Measurements from ENCODE around the gene PPP1R27. TPM values are rescaled to one million over a fixed set of nuclear protein-coding genes. Genes with fewer than 3 reads are reported as not detected.
A peak's percentile ranks its signal among the peaks of the same experiment; 100 is the strongest.

PPP1R27 gene
- total RNA-seq, 1 donor from 2014 or later = 35.0 TPM

DNA sequence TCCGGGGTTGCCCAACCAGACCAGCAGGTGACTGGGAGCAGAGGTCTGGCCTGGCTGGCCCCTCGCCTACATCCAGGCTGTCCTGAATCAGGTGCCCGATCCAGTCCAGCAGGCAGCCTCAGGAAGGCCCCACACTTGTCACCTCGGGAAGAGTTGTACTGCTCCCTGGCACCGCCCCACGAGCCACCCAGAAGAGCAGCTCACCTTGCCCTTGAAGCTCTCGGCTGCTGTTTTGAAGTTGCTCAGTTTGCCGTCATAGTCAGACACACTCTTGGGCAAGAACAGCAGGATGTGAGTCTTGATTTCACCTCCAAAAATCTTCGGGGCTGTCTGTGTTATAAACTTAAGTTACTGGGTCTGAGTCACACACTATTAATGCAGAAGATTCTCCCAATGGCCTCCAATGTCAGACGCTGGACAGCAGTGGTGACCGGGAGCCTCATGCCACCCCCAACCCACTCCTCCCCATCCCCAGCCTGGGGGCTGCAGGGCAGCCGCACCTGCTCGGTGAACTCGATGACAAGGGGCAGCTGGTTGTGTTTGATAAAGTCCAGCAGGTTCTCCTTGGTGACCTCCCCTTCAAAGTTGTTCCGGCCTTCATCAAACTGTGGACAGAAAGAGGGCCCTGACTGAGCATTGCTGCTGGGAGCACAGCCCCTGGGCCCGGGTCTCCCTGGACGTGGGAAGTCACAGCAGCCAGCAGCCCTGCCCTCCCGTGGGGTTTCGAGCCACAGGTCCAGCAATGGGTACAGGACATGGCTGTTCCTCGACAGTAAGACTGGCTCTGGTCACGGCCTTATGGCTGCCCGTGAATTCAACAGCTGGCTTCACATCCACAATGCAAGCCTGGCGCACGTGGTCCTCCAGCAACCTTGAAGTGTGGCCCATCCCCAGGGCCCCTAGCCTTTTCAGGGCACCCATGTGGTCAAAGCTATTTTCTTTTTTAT is 12.2 kb upstream of the PPP1R27 start:
- H3K36me3 ChIP-seq (ENCODE audit: control insufficient read depth in 3 of 3, insufficient read depth in 3 of 3, low read length in 3 of 3) = peaks cover 50 to 61% (median 57%) of the 10 kb centered on the region in 3 donors
- no peak overlapping the region for H3K4me3 ChIP-seq (ENCODE audit: low read length in 3 of 3)
- H3K27me3 ChIP-seq (ENCODE audit: control insufficient read depth in 3 of 3, insufficient read depth in 3 of 3, low read length in 3 of 3) = no peaks in the 10 kb centered on the region
- no peak overlapping the region for H3K9ac ChIP-seq (ENCODE audit: low read depth in 1 of 3, low read length in 3 of 3)
- no peak overlapping the region for H3K27ac ChIP-seq (ENCODE audit: low read depth, low read length)
- H3K4me1 ChIP-seq (ENCODE audit: control insufficient read depth in 3 of 3, insufficient read depth in 3 of 3, low read length in 3 of 3) = peaks cover 9 to 15% (median 13%) of the 10 kb centered on the region in 3 donors
- no peaks in the 10 kb centered on the region for H3K9me3 ChIP-seq (ENCODE audit: control insufficient read depth in 3 of 3, low read length in 3 of 3)

GRCh38 chr17:81845881-81846742 is 11.3 kb upstream of the PPP1R27 start:
- Histone ChIP-seq H3K9me3 (ENCODE audit: control insufficient read depth in 3 of 3, low read length in 3 of 3) (no peaks in the 10 kb centered on the region), H3K27ac (ENCODE audit: low read depth, low read length) (no peak overlapping the region), H3K27me3 (ENCODE audit: control insufficient read depth in 3 of 3, insufficient read depth in 3 of 3, low read length in 3 of 3) (no peaks in the 10 kb centered on the region), H3K4me3 (ENCODE audit: low read length in 3 of 3) (no peak overlapping the region), H3K4me1 (ENCODE audit: control insufficient read depth in 3 of 3, insufficient read depth in 3 of 3, low read length in 3 of 3) (peaks cover 16 to 24% (median 22%) of the 10 kb centered on the region in 3 donors), H3K9ac (ENCODE audit: low read depth in 1 of 3, low read length in 3 of 3) (peak overlapping the region in 1 of 3 donors; percentile 3), H3K36me3 (ENCODE audit: control insufficient read depth in 3 of 3, insufficient read depth in 3 of 3, low read length in 3 of 3) (peaks cover 41 to 52% (median 48%) of the 10 kb centered on the region in 3 donors)

- Histone ChIP-seq H3K27ac (ENCODE audit: low read depth, low read length) (no peak overlapping the region), H3K4me3 (ENCODE audit: low read length in 3 of 3) (no peak overlapping the region), H3K9me3 (ENCODE audit: control insufficient read depth in 3 of 3, low read length in 3 of 3) (no peaks in the 10 kb centered on the region), H3K4me1 (ENCODE audit: control insufficient read depth in 3 of 3, insufficient read depth in 3 of 3, low read length in 3 of 3) (peaks cover 20 to 31% (median 30%) of the 10 kb centered on the region in 3 donors), H3K27me3 (ENCODE audit: control insufficient read depth in 3 of 3, insufficient read depth in 3 of 3, low read length in 3 of 3) (no peaks in the 10 kb centered on the region), H3K9ac (ENCODE audit: low read depth in 1 of 3, low read length in 3 of 3) (no peak overlapping the region), H3K36me3 (ENCODE audit: control insufficient read depth in 3 of 3, insufficient read depth in 3 of 3, low read length in 3 of 3) (peaks cover 40 to 50% (median 48%) of the 10 kb centered on the region in 3 donors)
Measured at GRCh38 chr17:81845361-81845760, 10.5 kb upstream of the PPP1R27 start.

DNA sequence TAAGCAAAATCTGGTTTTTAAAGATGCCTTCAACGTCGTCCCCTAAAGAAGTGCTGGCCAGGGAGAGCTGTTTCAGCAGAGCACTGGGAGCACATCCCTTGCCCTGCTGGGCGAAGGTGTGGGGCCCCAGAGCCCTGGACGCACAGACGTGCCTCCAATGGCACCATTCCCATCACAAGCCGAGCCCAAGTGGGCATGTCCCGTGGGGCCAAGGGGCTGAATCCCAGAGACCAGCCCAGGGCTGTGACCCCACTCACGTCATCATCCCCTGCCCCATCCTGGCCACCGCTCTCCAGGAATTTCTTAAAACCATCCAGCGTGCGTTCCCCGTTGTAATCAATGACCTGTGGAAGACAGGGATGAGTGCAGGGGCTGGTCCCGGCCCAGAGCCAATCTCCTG is 10.0 kb upstream of the PPP1R27 start:
- H3K27me3 ChIP-seq (ENCODE audit: control insufficient read depth in 3 of 3, insufficient read depth in 3 of 3, low read length in 3 of 3) = no peaks in the 10 kb centered on the region
- no peak overlapping the region for H3K4me3 ChIP-seq (ENCODE audit: low read length in 3 of 3)
- H3K4me1 ChIP-seq (ENCODE audit: control insufficient read depth in 3 of 3, insufficient read depth in 3 of 3, low read length in 3 of 3) = peaks cover 24 to 36% (median 34%) of the 10 kb centered on the region in 3 donors
- H3K9ac ChIP-seq (ENCODE audit: low read depth in 1 of 3, low read length in 3 of 3) = no peak overlapping the region
- no peaks in the 10 kb centered on the region for H3K9me3 ChIP-seq (ENCODE audit: control insufficient read depth in 3 of 3, low read length in 3 of 3)
- no peak overlapping the region for H3K27ac ChIP-seq (ENCODE audit: low read depth, low read length)
- peaks cover 40 to 50% (median 48%) of the 10 kb centered on the region in 3 donors for H3K36me3 ChIP-seq (ENCODE audit: control insufficient read depth in 3 of 3, insufficient read depth in 3 of 3, low read length in 3 of 3)

DNA sequence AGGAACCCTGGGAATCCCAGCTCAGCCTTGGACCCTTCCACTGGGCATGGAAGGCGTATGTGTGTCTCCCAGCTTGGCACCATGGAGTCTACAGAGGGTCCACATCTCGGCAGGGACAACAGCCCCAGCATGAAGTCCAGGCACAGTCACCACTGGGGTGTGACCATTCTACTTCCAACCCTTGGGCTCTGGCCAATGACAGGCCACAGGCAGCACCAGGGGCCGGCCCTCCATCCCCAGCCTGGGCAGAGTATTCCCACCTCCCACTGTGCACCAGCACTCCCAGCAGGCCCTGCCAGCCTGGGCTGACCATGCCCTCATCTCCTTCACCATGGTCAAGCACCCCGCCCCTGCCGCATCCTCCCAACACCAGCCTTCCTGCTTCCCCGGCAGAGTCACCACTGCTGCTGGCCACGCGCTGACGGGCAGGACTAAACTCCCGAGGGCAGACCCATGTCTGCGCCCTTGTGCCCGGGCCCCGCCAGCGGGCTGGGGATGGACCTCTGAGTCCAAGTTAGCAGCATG is 9.5 kb upstream of the PPP1R27 start:
- H3K9me3 ChIP-seq (ENCODE audit: control insufficient read depth in 3 of 3, low read length in 3 of 3) = no peaks in the 10 kb centered on the region
- peaks cover 40 to 50% (median 48%) of the 10 kb centered on the region in 3 donors for H3K36me3 ChIP-seq (ENCODE audit: control insufficient read depth in 3 of 3, insufficient read depth in 3 of 3, low read length in 3 of 3)
- no peaks in the 10 kb centered on the region for H3K27me3 ChIP-seq (ENCODE audit: control insufficient read depth in 3 of 3, insufficient read depth in 3 of 3, low read length in 3 of 3)
- no peak overlapping the region for H3K27ac ChIP-seq (ENCODE audit: low read depth, low read length)
- no peak overlapping the region for H3K4me3 ChIP-seq (ENCODE audit: low read length in 3 of 3)
- no peak overlapping the region for H3K9ac ChIP-seq (ENCODE audit: low read depth in 1 of 3, low read length in 3 of 3)
- peaks cover 25 to 40% (median 39%) of the 10 kb centered on the region in 3 donors for H3K4me1 ChIP-seq (ENCODE audit: control insufficient read depth in 3 of 3, insufficient read depth in 3 of 3, low read length in 3 of 3)

DNA sequence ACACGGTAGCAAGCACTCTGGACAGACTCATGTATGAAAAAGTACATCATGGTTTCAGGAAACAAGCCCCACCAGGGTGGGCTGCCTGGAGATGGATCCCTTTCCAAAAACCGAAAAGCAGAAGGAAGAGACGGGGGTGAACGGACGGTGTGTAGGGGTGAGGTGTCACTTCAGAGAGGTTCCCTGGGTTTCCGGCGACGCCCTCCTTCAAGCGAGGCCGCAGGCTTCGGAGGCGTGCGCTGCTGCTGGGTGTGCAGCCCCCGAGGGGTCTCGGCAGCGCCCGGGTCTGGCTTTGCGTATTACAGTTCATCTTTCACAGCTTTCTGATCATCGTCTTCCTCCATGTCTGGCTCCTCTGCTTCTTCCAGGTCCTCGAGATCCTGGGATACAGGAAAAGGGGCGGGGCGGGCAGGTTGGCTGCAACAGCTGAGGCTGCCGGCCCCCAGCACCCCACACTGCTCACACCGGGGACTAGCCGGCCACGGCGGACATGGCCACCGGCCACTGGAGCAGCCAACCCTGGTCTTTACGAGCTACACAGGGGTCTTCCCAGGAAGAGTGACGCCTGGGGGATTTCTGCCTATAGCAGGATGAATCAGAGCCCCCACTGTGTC is 9.0 kb upstream of the PPP1R27 start:
- Histone ChIP-seq H3K27ac (ENCODE audit: low read depth, low read length) (peak overlapping the region; percentile 39), H3K4me3 (ENCODE audit: low read length in 3 of 3) (no peak overlapping the region), H3K9ac (ENCODE audit: low read depth in 1 of 3, low read length in 3 of 3) (no peak overlapping the region), H3K27me3 (ENCODE audit: control insufficient read depth in 3 of 3, insufficient read depth in 3 of 3, low read length in 3 of 3) (no peaks in the 10 kb centered on the region), H3K9me3 (ENCODE audit: control insufficient read depth in 3 of 3, low read length in 3 of 3) (no peaks in the 10 kb centered on the region), H3K4me1 (ENCODE audit: control insufficient read depth in 3 of 3, insufficient read depth in 3 of 3, low read length in 3 of 3) (peaks cover 31 to 45% (median 44%) of the 10 kb centered on the region in 3 donors), H3K36me3 (ENCODE audit: control insufficient read depth in 3 of 3, insufficient read depth in 3 of 3, low read length in 3 of 3) (peaks cover 40 to 50% (median 48%) of the 10 kb centered on the region in 3 donors)

GRCh38 chr17:81842725-81843504 is 8.1 kb upstream of the PPP1R27 start:
- Histone ChIP-seq H3K36me3 (ENCODE audit: control insufficient read depth in 3 of 3, insufficient read depth in 3 of 3, low read length in 3 of 3) (peaks cover 40 to 48% (median 47%) of the 10 kb centered on the region in 3 donors), H3K9me3 (ENCODE audit: control insufficient read depth in 3 of 3, low read length in 3 of 3) (no peaks in the 10 kb centered on the region), H3K9ac (ENCODE audit: low read depth in 1 of 3, low read length in 3 of 3) (peak overlapping the region in 2 of 3 donors; percentile 28 to 90), H3K4me3 (ENCODE audit: low read length in 3 of 3) (no peak overlapping the region), H3K27ac (ENCODE audit: low read depth, low read length) (peak overlapping the region; percentile 39), H3K27me3 (ENCODE audit: control insufficient read depth in 3 of 3, insufficient read depth in 3 of 3, low read length in 3 of 3) (no peaks in the 10 kb centered on the region), H3K4me1 (ENCODE audit: control insufficient read depth in 3 of 3, insufficient read depth in 3 of 3, low read length in 3 of 3) (peaks cover 33 to 51% (median 51%) of the 10 kb centered on the region in 3 donors)

DNA sequence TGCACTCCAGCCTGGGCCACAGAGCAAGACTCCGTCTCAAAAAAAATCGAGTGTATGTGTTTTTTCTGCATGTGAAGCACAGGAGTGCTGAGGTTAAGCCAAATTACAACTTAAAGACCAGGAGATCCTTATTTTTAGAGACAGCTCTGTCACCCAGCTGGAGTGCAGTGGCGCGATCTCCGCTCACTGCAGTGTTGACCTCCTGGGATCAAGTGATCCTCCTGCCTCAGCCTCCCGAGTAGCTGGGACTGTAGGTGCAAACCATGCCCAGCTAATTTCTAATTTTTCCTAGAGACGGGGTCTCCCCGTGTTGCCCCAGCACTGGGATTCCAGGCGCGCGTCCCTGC is 7.5 kb upstream of the PPP1R27 start:
- H3K4me3 ChIP-seq (ENCODE audit: low read length in 3 of 3) = no peak overlapping the region
- peak overlapping the region in 2 of 3 donors; percentile 4 to 90 for H3K9ac ChIP-seq (ENCODE audit: low read depth in 1 of 3, low read length in 3 of 3)
- peaks cover 38 to 46% (median 46%) of the 10 kb centered on the region in 3 donors for H3K36me3 ChIP-seq (ENCODE audit: control insufficient read depth in 3 of 3, insufficient read depth in 3 of 3, low read length in 3 of 3)
- peak overlapping the region; percentile 39 for H3K27ac ChIP-seq (ENCODE audit: low read depth, low read length)
- peaks cover 35 to 57% (median 56%) of the 10 kb centered on the region in 3 donors for H3K4me1 ChIP-seq (ENCODE audit: control insufficient read depth in 3 of 3, insufficient read depth in 3 of 3, low read length in 3 of 3)
- H3K9me3 ChIP-seq (ENCODE audit: control insufficient read depth in 3 of 3, low read length in 3 of 3) = no peaks in the 10 kb centered on the region
- no peaks in the 10 kb centered on the region for H3K27me3 ChIP-seq (ENCODE audit: control insufficient read depth in 3 of 3, insufficient read depth in 3 of 3, low read length in 3 of 3)

GRCh38 chr17:81841866-81842265 is 7.0 kb upstream of the PPP1R27 start:
- Histone ChIP-seq H3K36me3 (ENCODE audit: control insufficient read depth in 3 of 3, insufficient read depth in 3 of 3, low read length in 3 of 3) (peaks cover 33 to 42% (median 41%) of the 10 kb centered on the region in 3 donors), H3K4me1 (ENCODE audit: control insufficient read depth in 3 of 3, insufficient read depth in 3 of 3, low read length in 3 of 3) (peaks cover 35 to 57% (median 56%) of the 10 kb centered on the region in 3 donors), H3K27me3 (ENCODE audit: control insufficient read depth in 3 of 3, insufficient read depth in 3 of 3, low read length in 3 of 3) (no peaks in the 10 kb centered on the region), H3K4me3 (ENCODE audit: low read length in 3 of 3) (peak overlapping the region in 2 of 3 donors; percentile 51 to 72), H3K9ac (ENCODE audit: low read depth in 1 of 3, low read length in 3 of 3) (peak overlapping the region; percentile 48 to 90 (median 72)), H3K9me3 (ENCODE audit: control insufficient read depth in 3 of 3, low read length in 3 of 3) (no peaks in the 10 kb centered on the region), H3K27ac (ENCODE audit: low read depth, low read length) (peak overlapping the region; percentile 94)

Measured in skeletal muscle tissue (tissue), 4 donors.